NCI-H82 treated with DMSO at 0.1 percent for 48 hours (cell line): Measurements from ENCODE around the gene CHRND.

ENCODE experiments used
- DNase-seq: peaks from one replicate; lab custom pipeline; 2025; ENCODE audit not compliant: unreplicated experiment; lab: John Stamatoyannopoulos, UW

CHRND gene

GRCh38 chr2:232525791-232526371 is at the start of gene CHRND:
CHRND (plus strand) TSS chr2:232526160; CDS start chr2:232526216, 56 bp downstream.
- peak; percentile 90 for DNase-seq

GRCh38 chr2:232476791-232477190 is 49.2 kb upstream of the CHRND start:
- no peak for DNase-seq

GRCh38 chr2:232477751-232478510 is 48.0 kb upstream of the CHRND start:
- DNase-seq, result no peak

- DNase-seq, result no peak
Measured at GRCh38 chr2:232478571-232479340, 47.2 kb upstream of the CHRND start.

GRCh38 chr2:232479341-232480200 is 46.4 kb upstream of the CHRND start:
- no peak for DNase-seq

GRCh38 chr2:232480201-232481190 is 45.5 kb upstream of the CHRND start:
- DNase-seq, result no peak

GRCh38 chr2:232481322-232482140 is 44.4 kb upstream of the CHRND start:
- DNase-seq, result no peak

GRCh38 chr2:232482301-232483238 is 43.4 kb upstream of the CHRND start:
- no peak for DNase-seq

- no peak for DNase-seq
Measured at GRCh38 chr2:232483311-232483922, 42.5 kb upstream of the CHRND start.

- no peak for DNase-seq
Measured at GRCh38 chr2:232483923-232484627, 41.9 kb upstream of the CHRND start.

GRCh38 chr2:232484628-232485347 is 41.2 kb upstream of the CHRND start:
- no peak for DNase-seq

GRCh38 chr2:232485348-232485756 is 40.6 kb upstream of the CHRND start:
- no peak for DNase-seq

GRCh38 chr2:232485757-232486557 is 40.0 kb upstream of the CHRND start:
- DNase-seq, result no peak

- DNase-seq, result no peak
Measured at GRCh38 chr2:232486558-232487384, 39.2 kb upstream of the CHRND start.
